ENCODE data around the gene TBX18. TPM values are rescaled to one million over a fixed set of nuclear protein-coding genes. Genes with fewer than 3 reads are reported as not detected.

The TBX18 gene
- total RNA-seq, 2 experiments from 2014 or later, result not detected

DNA sequence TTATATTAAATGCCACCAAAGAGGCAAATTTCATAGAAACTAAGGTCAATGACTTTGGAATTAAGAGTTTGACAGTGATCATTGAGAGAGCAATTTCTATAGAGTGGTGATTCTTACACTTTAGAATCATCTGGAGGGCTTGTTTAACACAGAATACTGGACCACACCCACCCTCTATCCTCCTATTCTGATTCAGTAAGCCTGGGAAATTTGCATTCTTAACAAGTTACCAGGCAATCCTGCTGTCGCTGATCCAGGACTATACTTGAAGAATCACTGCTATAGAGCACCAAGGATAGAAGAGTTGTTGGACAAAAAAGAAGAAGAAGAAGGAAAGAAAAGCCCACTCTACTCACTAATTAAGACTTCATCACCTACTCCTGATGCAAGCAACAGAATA is 21.3 kb upstream of the TBX18 start:
- ATAC-seq, result no peak
- no peak overlapping the region for H3K27ac Mint-ChIP-seq
- no peak overlapping the region for H3K4me3 Mint-ChIP-seq
- no peak for DNase-seq
- no peaks in the 10 kb centered on the region for H3K4me1 Mint-ChIP-seq (ENCODE audit: low read depth)
- H3K9me3 Mint-ChIP-seq (ENCODE audit: insufficient read depth), result no peaks in the 10 kb centered on the region
- CTCF ChIA-PET, result no interaction called here
- H3K27me3 Mint-ChIP-seq (ENCODE audit: low read depth), result no peaks in the 10 kb centered on the region
- POLR2A ChIA-PET, result no interaction called here
- H3K36me3 Mint-ChIP-seq (ENCODE audit: low read depth), result no peaks in the 10 kb centered on the region

DNA sequence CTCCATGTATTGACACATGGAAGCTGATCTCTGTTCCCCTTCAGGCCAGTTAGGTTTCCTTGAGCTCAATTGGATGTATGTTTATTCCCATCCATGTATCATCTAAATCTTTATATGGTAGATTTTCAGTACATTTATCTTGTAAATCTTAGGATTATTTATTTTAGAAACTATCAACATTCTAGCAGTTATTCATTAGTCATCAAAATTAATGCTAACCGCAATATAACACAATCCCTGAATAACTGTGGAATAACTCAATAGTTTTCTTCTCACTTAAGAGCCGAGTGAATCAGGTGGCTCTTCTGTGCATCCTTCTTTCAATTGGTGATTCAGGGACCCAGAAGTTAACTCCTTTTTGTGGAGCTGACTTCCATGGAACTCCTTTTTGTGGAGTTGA is 15.5 kb upstream of the TBX18 start:
- Mint-ChIP-seq H3K27me3 (ENCODE audit: low read depth) (peaks cover 23% of the 10 kb centered on the region), H3K27ac (no peak overlapping the region), H3K4me3 (no peak overlapping the region), H3K4me1 (ENCODE audit: low read depth) (no peaks in the 10 kb centered on the region), H3K9me3 (ENCODE audit: insufficient read depth) (no peaks in the 10 kb centered on the region), H3K36me3 (ENCODE audit: low read depth) (no peaks in the 10 kb centered on the region)
- DNase-seq, result no peak
- ChIA-PET CTCF (no interaction called here), POLR2A (no interaction called here)
- no peak for ATAC-seq

- no peaks in the 10 kb centered on the region for H3K9me3 Mint-ChIP-seq (ENCODE audit: insufficient read depth)
- ATAC-seq (no peak), DNase-seq (no peak)
- H3K36me3 Mint-ChIP-seq (ENCODE audit: low read depth), result no peaks in the 10 kb centered on the region
- no peaks in the 10 kb centered on the region for H3K4me1 Mint-ChIP-seq (ENCODE audit: low read depth)
- H3K4me3 Mint-ChIP-seq, result no peak overlapping the region
- H3K27me3 Mint-ChIP-seq (ENCODE audit: low read depth), result peaks cover 25% of the 10 kb centered on the region
- POLR2A ChIA-PET, result no interaction called here
- no peak overlapping the region for H3K27ac Mint-ChIP-seq
- CTCF ChIA-PET, result no interaction called here
Observed at GRCh38 chr6:84779380-84779779, 15.0 kb upstream of the TBX18 start.

GRCh38 chr6:84777888-84778287 is 13.5 kb upstream of the TBX18 start:
- H3K27me3 Mint-ChIP-seq (ENCODE audit: low read depth), result peaks cover 36% of the 10 kb centered on the region
- no peak for DNase-seq
- ChIA-PET POLR2A (no interaction called here), CTCF (no interaction called here)
- H3K27ac Mint-ChIP-seq, result no peak overlapping the region
- peaks cover 3% of the 10 kb centered on the region for H3K4me1 Mint-ChIP-seq (ENCODE audit: low read depth)
- no peaks in the 10 kb centered on the region for H3K36me3 Mint-ChIP-seq (ENCODE audit: low read depth)
- no peak for ATAC-seq
- H3K4me3 Mint-ChIP-seq, result no peak overlapping the region
- H3K9me3 Mint-ChIP-seq (ENCODE audit: insufficient read depth), result peaks cover 2% of the 10 kb centered on the region

GRCh38 chr6:84776392-84776791 is 12.0 kb upstream of the TBX18 start:
- POLR2A ChIA-PET, result no interaction called here
- ATAC-seq, result no peak
- no peak overlapping the region for H3K27ac Mint-ChIP-seq

DNA sequence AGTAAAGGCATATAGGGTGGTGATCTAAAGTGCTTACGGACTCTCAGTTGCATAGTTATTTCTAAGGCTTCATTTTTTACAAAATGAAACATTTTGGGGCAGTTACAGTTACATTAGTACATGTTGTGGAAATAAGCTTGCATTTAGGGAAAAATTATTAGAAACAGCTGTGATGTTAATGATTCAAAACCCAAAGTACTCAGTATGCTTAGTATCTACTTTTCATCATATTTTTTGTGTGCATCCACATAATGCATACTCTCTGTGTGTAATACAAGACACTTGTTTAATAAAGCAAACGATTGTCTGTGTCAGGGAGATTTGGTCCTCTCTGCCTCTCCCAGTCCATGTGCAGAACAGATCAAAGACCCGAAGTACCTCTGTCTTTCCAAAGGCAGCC is 11.4 kb upstream of the TBX18 start:
- peaks cover 52% of the 10 kb centered on the region for H3K27me3 Mint-ChIP-seq (ENCODE audit: low read depth)
- peaks cover 10% of the 10 kb centered on the region for H3K9me3 Mint-ChIP-seq (ENCODE audit: insufficient read depth)
- ChIA-PET POLR2A (no interaction called here), CTCF (no interaction called here)
- DNase-seq (no peak), ATAC-seq (no peak)
- H3K36me3 Mint-ChIP-seq (ENCODE audit: low read depth), result peaks cover 7% of the 10 kb centered on the region
- peaks cover 3% of the 10 kb centered on the region for H3K4me1 Mint-ChIP-seq (ENCODE audit: low read depth)
- no peak overlapping the region for H3K27ac Mint-ChIP-seq
- H3K4me3 Mint-ChIP-seq, result no peak overlapping the region

More at GRCh38 chr6:84776392-84776791, 12.0 kb upstream of the TBX18 start:
- Mint-ChIP-seq H3K4me1 (ENCODE audit: low read depth) (peaks cover 3% of the 10 kb centered on the region), H3K4me3 (no peak overlapping the region), H3K36me3 (ENCODE audit: low read depth) (peaks cover 7% of the 10 kb centered on the region), H3K9me3 (ENCODE audit: insufficient read depth) (peaks cover 10% of the 10 kb centered on the region), H3K27me3 (ENCODE audit: low read depth) (peaks cover 47% of the 10 kb centered on the region)
- CTCF ChIA-PET, result no interaction called here
- no peak for DNase-seq

GRCh38 chr6:84774985-84775284 is 10.5 kb upstream of the TBX18 start:
- Mint-ChIP-seq H3K27ac (no peak overlapping the region), H3K9me3 (ENCODE audit: insufficient read depth) (peaks cover 10% of the 10 kb centered on the region), H3K36me3 (ENCODE audit: low read depth) (peaks cover 7% of the 10 kb centered on the region), H3K4me1 (ENCODE audit: low read depth) (peaks cover 3% of the 10 kb centered on the region), H3K4me3 (no peak overlapping the region), H3K27me3 (ENCODE audit: low read depth) (peaks cover 56% of the 10 kb centered on the region)
- DNase-seq, result no peak
- POLR2A ChIA-PET, result no interaction called here
- CTCF ChIA-PET, result interaction anchor here (1.1 kb wide), 1 partner anchor 12 kb away, joined by 3 read pairs; no protein-coding TSS in a partner anchor
- no peak for ATAC-seq

GRCh38 chr6:84774157-84774984 is 10.0 kb upstream of the TBX18 start:
- ChIA-PET CTCF (interaction anchor here (1.1 kb wide), 1 partner anchor 11 kb away, joined by 3 read pairs; no protein-coding TSS in a partner anchor), POLR2A (interaction anchor here (0.8 kb wide), 1 partner anchor 12 kb away, joined by 4 read pairs; no protein-coding TSS in a partner anchor)
- H3K4me3 Mint-ChIP-seq, result no peak overlapping the region
- ATAC-seq (peak; percentile 57), DNase-seq (no peak)
- peaks cover 3% of the 10 kb centered on the region for H3K4me1 Mint-ChIP-seq (ENCODE audit: low read depth)
- H3K36me3 Mint-ChIP-seq (ENCODE audit: low read depth), result peaks cover 8% of the 10 kb centered on the region
- peaks cover 57% of the 10 kb centered on the region for H3K27me3 Mint-ChIP-seq (ENCODE audit: low read depth)
- no peak overlapping the region for H3K27ac Mint-ChIP-seq
- H3K9me3 Mint-ChIP-seq (ENCODE audit: insufficient read depth), result peaks cover 10% of the 10 kb centered on the region

DNA sequence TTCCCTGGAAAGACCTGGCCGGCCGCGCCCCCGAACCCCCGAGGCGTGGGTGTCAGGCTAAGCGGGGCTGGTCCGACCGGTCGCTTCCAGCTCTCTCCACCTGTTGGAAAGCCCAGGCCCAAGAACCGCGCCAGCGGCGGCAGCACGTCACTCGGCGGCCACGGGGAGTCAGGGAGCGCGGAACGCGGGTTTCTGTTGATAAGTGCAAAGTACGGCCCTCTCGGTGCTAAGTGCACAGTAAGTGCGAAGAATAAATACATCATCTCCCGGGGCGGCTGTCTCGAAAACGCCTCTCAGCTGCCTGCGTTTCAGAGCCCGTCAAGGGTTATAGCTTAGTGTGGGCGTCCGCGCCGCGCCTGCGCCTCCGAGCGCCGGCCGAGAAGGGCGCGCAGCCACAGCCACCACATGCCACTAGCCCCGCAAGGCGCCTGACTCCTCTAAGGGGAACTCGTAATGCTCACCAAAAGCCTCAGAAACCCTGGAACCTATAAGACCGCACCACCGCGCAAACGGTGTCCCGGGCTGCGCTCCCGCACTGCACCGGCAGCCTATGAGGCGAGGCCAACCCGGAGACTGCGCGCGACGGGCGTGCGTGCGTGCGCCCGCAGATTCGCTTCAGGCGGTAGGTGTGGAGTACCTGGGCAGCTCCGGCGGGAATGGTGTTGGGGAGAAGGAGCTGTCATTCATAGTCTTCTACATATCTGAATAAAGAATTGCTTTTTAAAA is 9.2 kb upstream of the TBX18 start:
- ATAC-seq (peak; percentile 44), DNase-seq (no peak)
- Mint-ChIP-seq H3K27ac (no peak overlapping the region), H3K4me3 (peak overlapping the region; percentile 25), H3K4me1 (ENCODE audit: low read depth) (peaks cover 3% of the 10 kb centered on the region), H3K36me3 (ENCODE audit: low read depth) (peaks cover 10% of the 10 kb centered on the region), H3K27me3 (ENCODE audit: low read depth) (peaks cover 63% of the 10 kb centered on the region), H3K9me3 (ENCODE audit: insufficient read depth) (peaks cover 10% of the 10 kb centered on the region)
- POLR2A ChIA-PET, result interaction anchor here (0.8 kb wide), 1 partner anchor 11 kb away, joined by 4 read pairs; no protein-coding TSS in a partner anchor
- CTCF ChIA-PET, result interaction anchor here (1.1 kb wide), 1 partner anchor 11 kb away, joined by 3 read pairs; no protein-coding TSS in a partner anchor

GRCh38 chr6:84773133-84773430 is 8.7 kb upstream of the TBX18 start:
- H3K27ac Mint-ChIP-seq, result no peak overlapping the region
- H3K4me3 Mint-ChIP-seq, result no peak overlapping the region
- ChIA-PET POLR2A (no interaction called here), CTCF (no interaction called here)
- peaks cover 10% of the 10 kb centered on the region for H3K36me3 Mint-ChIP-seq (ENCODE audit: low read depth)
- ATAC-seq (no peak), DNase-seq (no peak)
- H3K9me3 Mint-ChIP-seq (ENCODE audit: insufficient read depth), result peaks cover 10% of the 10 kb centered on the region
- peaks cover 68% of the 10 kb centered on the region for H3K27me3 Mint-ChIP-seq (ENCODE audit: low read depth)
- peaks cover 3% of the 10 kb centered on the region for H3K4me1 Mint-ChIP-seq (ENCODE audit: low read depth)

DNA sequence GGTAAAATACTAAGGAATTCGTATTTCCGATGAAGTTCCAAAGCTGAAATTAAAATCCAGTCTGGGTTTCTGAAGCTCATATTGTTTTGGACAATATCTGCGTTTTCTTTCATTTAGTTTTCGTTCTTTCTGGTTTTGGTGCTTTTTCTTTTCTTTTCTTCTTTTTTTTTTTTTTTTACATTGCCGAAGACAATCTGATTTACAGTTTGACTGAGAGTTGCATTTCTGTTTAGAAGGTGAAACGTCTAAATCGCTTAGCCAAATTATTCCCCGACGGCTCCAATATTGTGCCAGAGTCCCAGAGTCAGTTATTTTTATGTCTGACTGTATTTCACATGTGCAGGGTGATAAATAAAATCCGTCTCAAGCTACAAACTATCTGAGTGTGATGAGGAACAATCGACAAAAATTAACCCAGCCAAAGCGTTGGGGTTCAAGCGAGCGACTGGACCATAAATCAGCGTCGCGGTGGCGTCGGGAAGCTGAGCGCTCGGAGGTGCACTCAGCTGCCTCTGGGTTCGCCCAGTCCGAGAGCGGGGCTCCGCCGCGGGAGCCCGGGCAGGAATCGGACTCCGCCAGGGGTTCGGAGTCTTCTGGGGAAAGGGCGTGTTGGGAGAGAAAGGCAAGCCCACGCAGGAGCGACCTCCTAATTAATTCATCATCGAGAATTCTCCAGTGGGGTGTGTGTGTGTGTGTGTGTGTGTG is 8.2 kb upstream of the TBX18 start:
- Mint-ChIP-seq H3K27me3 (ENCODE audit: low read depth) (peaks cover 71% of the 10 kb centered on the region), H3K9me3 (ENCODE audit: insufficient read depth) (peaks cover 10% of the 10 kb centered on the region), H3K4me3 (no peak overlapping the region), H3K4me1 (ENCODE audit: low read depth) (peaks cover 3% of the 10 kb centered on the region), H3K27ac (no peak overlapping the region), H3K36me3 (ENCODE audit: low read depth) (peaks cover 11% of the 10 kb centered on the region)
- ATAC-seq (no peak), DNase-seq (no peak)
- POLR2A ChIA-PET, result no interaction called here
- CTCF ChIA-PET, result no interaction called here

GRCh38 chr6:84771756-84772356 is 7.5 kb upstream of the TBX18 start:
- Mint-ChIP-seq H3K4me1 (ENCODE audit: low read depth) (peaks cover 3% of the 10 kb centered on the region), H3K27ac (no peak overlapping the region), H3K36me3 (ENCODE audit: low read depth) (peaks cover 14% of the 10 kb centered on the region), H3K9me3 (ENCODE audit: insufficient read depth) (peaks cover 10% of the 10 kb centered on the region), H3K27me3 (ENCODE audit: low read depth) (peaks cover 76% of the 10 kb centered on the region), H3K4me3 (no peak overlapping the region)
- ChIA-PET CTCF (no interaction called here), POLR2A (interaction anchor here (0.6 kb wide), 1 partner anchor 568 kb away, joined by 6 read pairs; no protein-coding TSS in a partner anchor)
- ATAC-seq, result no peak
- DNase-seq, result no peak

Data from activated CD8-positive, alpha-beta T cell treated with anti-CD3 and anti-CD28 coated beads, Interleukin-2, amount 10 ng/mL, durations not matched to agents 7 days and 5 days (primary cell).